ENCODE measurements around the gene LCN1. TPM values are rescaled to one million over a fixed set of nuclear protein-coding genes. Genes with fewer than 3 reads are reported as not detected.
A peak's percentile ranks its signal among the peaks of the same experiment; 100 is the strongest.

Gene LCN1
- not detected for total RNA-seq

DNA sequence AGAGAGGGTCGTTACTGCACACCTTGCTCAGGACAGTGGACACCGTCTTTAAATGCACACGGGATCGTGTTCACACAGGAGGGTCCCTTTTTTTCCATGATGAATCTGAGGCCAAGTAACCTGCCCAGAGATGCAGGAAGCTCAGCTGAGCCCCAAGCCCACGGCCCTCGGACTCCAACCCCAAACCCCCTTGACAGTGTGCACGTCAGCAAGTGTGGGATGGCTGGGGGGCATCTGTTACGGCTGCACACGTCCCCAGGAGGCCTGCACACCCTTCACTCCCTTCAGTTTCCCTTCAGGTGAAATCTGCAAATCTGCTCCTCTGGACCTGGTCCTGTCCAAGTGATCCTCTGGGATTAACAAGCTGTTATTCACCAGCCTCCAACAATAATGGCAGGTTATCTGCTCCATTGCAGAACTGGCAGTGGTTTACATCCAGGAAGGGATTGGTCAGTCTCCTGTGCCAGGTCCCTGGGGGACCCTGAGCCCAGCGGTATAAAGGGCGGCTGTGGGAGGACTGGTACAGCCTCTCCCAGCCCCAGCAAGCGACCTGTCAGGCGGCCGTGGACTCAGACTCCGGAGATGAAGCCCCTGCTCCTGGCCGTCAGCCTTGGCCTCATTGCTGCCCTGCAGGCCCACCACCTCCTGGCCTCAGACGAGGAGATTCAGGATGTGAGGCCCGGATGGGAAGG lies at the start of gene LCN1:
LCN1 (plus strand) TSS at position 525 of the 692 bp plus-strand sequence; CDS start at position 583, 58 bp downstream.
- no peak for FAIRE-seq

GRCh38 chr9:135471791-135472640 lies 49.2 kb upstream of the LCN1 start:
- DNase-seq (ENCODE audit: low spot score in 2 of 2) = no peak
- no peak for FAIRE-seq

More for the DNA sequence above, at the start of gene LCN1:
- DNase-seq (ENCODE audit: low spot score in 2 of 2) = no peak

DNA sequence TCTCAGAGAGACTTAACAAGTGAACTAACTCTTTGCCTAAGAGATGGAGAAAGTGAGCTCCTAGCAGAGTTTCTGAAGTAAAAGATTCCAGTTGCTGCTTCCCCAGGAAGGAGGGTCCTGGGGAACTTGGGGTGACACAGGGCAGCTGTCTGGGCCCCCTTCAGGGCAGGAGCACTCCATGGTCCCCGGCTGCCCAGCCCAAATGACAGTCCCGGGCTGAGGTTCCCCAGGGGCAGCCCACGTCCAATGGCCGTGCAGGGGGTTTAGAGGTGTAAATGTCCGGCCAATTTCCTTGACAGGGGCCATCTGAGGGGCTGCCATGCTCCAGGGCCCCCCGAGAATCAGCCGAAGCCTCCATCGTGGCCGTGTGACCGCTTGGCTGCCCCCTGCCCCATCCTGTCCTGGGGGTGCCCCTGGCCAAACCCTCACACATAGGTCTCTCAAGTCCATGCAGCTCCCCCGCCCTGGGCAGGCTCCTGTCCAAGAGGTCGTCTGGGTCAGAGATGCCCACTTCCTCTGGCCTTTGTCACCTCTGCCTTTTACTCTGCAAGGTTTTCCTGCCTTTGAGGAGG lies 47.2 kb upstream of the LCN1 start:
- FAIRE-seq (no peak), DNase-seq (ENCODE audit: low spot score in 2 of 2) (no peak)

- DNase-seq (ENCODE audit: low spot score in 2 of 2) (peak in 1 of 2 donors; percentile 73), FAIRE-seq (no peak)
Measured at GRCh38 chr9:135474915-135475314, 46.3 kb upstream of the LCN1 start.

DNA sequence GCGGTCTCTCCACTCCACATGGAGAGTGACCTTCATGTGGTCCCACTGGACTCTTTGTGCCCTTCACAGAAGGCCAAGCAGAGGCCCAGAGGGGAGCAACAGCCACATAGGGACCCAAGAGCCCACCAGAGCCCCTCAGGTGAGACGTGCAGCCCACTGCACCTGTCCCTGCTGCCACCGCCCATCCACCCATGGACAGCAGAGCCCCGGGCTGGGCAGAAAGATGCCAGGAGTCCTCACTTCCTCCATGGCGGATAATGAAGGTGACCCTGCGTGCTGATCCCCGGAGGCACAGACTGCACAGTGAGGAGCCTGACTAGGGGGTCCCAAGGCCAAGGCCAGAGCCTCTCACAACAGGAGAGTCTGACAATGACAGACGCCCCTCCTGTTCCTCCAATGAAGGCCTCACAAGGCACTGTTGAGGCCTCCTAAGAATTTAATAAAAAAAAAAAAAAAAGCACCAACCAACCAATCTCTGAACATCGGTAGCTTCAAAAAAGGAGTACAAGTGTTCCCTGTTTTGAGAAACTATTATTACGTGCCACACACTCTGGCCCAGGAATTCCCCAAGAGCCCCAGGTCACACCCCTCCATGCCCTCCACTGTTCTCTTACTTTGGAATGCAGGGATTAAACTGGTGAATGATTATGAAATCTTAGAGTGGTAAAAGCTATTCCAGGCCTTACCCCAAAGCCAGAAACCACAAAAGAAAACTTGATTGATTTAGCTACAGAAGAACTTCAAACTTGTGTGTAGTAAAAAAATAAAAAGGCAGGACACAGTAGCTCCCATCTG lies 44.5 kb upstream of the LCN1 start:
- DNase-seq (ENCODE audit: low spot score in 2 of 2) (no peak), FAIRE-seq (no peak)

DNA sequence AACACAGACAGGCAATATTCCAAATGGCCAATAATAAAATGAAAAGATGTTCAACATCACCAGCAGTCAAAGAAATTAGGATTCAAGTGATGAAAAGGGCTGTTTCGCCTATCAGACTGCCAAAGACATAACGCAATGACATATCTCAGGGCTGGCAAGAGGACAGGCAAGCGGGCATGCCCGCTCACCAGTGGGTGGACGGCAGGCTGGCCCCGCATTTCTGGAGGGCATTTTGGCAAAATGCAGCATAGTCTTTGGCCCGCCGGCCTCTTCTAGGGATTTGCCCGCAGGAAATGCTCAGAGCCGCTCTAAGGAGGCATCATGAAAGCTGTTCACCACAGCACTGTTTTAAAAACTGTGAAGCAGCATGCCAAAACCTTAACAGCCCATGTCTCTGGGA lies 43.0 kb upstream of the LCN1 start:
- DNase-seq (ENCODE audit: low spot score in 2 of 2) = no peak
- FAIRE-seq = no peak

DNA sequence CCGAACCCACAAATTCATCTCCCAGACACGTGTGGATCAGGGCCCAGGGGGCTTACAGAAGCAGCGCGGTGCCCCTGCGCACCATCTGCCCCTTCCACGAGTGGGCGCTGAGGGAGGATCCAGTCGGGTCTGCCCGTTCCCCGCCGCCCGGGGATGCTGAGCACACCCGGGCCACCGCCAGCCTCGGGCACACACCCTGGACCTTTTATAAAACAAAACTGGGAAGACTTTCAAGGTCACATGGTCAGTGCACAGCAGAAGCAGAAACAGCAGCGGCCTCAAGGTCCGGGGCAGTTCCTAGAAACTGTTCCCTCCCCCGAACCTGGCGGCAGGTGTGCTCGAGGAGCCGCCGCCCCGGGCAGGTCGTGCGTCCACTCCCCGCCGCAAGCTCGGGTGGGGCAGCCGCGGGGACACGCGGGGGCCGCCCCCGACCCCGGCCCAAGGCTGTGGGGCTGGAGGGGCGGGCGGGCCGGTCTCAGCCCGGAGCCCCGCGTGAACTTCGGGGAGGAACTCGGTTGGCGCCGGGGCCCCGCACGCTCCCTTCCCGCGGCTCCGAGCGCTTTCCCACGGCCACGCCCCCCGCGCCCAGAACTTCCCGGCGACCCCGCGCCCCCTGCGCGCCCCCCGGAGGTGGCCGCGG lies 42.3 kb upstream of the LCN1 start:
- FAIRE-seq = no peak
- DNase-seq (ENCODE audit: low spot score in 2 of 2) = peak; percentile 61 to 65

DNA sequence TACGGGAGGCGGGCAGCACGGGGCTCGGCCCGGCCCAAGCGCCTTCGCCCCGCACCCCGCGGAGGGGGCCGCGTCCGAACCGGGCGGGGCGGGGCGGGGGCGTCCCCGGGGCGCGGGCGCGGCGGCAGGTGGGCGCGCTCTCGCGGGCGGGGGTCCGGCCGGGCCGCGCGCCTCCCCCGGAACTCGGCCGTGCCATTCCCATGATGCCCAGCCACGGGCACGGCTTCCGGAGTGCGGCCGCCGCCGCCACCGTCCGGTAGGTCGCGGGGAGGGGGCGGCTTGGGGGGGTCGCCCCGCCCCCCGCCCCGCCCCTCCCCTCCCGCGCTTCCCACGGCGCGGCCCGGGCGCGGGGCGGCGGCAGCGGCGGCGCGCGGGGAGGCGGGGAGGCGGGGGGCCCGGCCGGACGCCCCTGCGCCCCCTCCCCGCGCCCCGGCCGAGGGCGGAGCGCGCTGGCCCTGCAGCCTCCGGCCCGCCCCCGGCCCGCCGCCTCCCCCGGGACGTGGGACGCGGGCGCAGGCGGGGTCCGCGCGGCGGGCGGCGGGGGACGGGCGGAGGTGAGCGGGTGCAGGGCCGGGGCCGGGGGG lies 41.7 kb upstream of the LCN1 start, which contains the start of gene PPP1R26:
PPP1R26 (plus strand) TSS at position 314 of the 584 bp plus-strand sequence. CDS start 4,729 bp downstream, outside the sequence.
- DNase-seq (ENCODE audit: low spot score in 2 of 2) (peak; percentile 63 to 75), FAIRE-seq (no peak)

GRCh38 chr9:135480071-135480939 lies 40.9 kb upstream of the LCN1 start:
- FAIRE-seq = no peak

DNA sequence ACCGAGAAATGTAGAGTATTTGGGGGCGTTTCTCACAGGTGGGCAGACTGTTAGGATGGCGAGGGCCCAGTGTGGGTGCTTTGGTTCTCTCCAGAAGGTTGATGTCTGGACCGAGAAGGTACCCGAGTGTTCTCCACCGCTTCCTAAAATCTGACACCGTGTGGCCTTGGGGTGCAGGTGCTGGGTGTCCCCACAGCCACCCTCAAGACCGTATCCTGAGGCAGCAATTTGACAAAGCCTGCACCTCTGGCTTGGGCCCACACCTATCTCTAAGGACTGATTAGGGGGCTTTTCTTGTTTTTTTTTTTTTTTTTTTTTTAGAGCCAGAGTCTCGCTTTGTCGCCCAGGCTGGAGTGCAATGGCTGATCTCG lies 40.3 kb upstream of the LCN1 start:
- FAIRE-seq (no peak), DNase-seq (ENCODE audit: low spot score in 2 of 2) (no peak)

More at GRCh38 chr9:135480071-135480939, 40.9 kb upstream of the LCN1 start:
- DNase-seq (ENCODE audit: low spot score in 2 of 2) = no peak

DNA sequence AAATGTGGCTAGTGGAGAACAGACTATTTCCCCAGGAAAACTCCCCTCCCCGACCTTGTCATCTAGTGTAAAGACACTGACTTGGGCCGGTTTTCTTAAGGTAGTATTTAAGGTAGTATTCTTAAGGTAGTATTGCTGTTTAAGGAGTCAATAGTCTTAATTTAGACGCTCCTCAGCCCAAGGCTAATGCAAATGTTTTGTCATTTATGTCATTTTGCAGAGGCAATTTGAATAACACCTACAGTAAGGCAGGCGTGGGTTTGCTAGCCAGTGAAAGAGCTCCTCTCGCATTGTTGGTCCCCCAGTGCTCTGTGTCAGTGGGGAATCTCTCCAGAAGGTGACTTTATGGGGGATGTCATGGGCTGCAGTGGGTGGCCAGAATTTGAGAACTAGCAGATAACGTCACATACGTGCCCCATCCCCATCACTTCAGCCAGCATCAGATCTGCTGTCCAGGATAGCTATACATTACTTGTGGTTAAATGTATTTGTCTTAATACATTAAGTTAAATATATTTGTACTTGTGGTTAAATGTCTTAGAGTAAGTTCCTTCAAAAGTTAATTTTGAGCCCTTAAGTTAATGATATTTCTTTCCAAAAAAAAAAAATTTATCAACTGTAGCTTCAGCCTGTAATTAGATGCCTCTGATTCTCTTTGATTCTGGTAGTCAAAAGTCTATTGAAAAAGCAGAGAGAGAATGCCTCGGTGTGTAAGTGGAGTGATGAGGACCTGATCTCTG lies 39.1 kb upstream of the LCN1 start:
- no peak for DNase-seq (ENCODE audit: low spot score in 2 of 2)
- FAIRE-seq = no peak

- no peak for FAIRE-seq
- DNase-seq (ENCODE audit: low spot score in 2 of 2) = no peak
Measured at GRCh38 chr9:135484460-135485277, 36.6 kb upstream of the LCN1 start.

DNA sequence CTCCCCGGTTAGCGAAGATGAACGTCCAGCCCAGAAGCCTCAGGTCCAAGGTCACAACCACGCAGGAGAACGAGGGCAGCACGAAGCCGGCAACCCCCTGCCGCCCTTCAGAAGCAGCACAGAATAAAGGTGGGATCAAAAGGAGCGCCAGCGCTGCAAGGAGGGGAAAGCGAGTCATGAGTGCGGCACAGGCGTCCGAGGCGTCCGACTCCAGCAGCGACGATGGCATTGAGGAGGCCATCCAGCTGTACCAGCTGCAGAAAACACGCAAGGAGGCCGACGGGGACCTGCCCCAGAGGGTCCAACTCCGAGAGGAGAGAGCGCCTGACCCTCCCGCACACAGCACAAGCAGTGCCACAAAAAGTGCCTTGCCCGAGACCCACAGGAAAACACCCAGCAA lies 35.9 kb upstream of the LCN1 start:
- no peak for DNase-seq (ENCODE audit: low spot score in 2 of 2)
- no peak for FAIRE-seq

- FAIRE-seq = no peak
Measured at GRCh38 chr9:135485832-135486231, 35.4 kb upstream of the LCN1 start.

DNA sequence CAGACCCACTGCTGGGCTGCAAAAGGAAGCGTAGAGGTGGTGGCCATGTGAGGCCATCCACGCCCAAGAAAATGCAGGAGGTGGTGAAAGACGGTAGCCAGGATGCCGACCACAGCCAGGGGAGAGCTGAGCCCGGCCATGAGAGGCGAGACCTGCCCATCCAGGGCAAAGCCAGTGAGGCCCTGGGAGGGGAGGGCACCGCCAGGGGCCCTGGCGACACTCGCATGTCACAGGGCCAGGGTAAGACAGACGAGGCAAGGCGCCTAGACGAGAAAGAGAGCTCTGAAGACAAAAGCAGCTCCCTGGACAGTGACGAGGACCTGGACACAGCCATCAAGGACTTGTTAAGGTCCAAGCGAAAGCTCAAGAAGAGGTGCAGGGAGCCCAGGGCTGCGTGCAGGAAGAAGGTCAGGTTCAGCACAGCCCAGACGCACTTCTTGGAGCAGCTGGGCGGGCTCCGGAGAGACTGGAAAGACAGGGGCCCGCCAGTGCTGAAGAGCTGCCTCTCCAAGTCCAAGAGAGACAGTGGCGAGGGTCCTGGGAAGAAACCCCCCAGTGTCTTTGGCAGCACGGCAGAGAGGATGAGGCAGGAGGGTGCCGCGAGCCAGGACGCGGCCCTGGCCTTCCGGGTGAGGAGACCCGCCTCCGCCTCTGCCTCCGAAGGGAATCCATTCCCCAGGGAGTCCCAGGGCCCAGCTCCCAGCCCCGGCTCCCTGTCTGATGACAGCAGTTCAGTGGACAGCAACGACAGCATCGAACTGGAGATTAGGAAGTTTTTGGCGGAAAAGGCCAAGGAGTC lies 34.8 kb upstream of the LCN1 start:
- FAIRE-seq = no peak

More at GRCh38 chr9:135485832-135486231, 35.4 kb upstream of the LCN1 start:
- DNase-seq (ENCODE audit: low spot score in 2 of 2) = no peak

More for the DNA sequence above, 34.8 kb upstream of the LCN1 start:
- DNase-seq (ENCODE audit: low spot score in 2 of 2) = no peak
